Heart left ventricle (tissue), 16 donors: ENCODE data around the gene TRRAP. TPM values are rescaled to one million over a fixed set of nuclear protein-coding genes. Genes with fewer than 3 reads are reported as not detected.

Source experiments
- ATAC-seq, 4 donors: fragments of 200-7000 bp; cut with Tn5 transposase; one replicate each; pipeline ENCODE4 v1.9.1; 2020 to 2022; ENCODE audit warnings: moderate library complexity in 4 of 4, mild to moderate bottlenecking in 3 of 4, moderate number of reproducible peaks in 1 of 4
- DNase-seq, 5 donors: peaks; one replicate each; pipeline ENCODE4 v3.0.0-alpha.2; 2020
- H3K27ac ChIP-seq, 12 donors: fragments of 200-600 bp; sonication (generic) in 4 of 12; one replicate each; pipeline versions ENCODE4 v1.5.0 to v1.8.0; 2016 to 2022; ENCODE audit warnings: mild to moderate bottlenecking in 2 of 12
- H3K27me3 ChIP-seq, 9 donors: fragments of 200-600 bp; sonication (generic) in 2 of 9; one replicate each; pipeline versions ENCODE4 v1.5.1 to v1.8.0; 2016 to 2022; ENCODE audit warnings: mild to moderate bottlenecking in 3 of 9
- H3K36me3 ChIP-seq, 9 donors: fragments of 200-600 bp; sonication (generic) in 2 of 9; one replicate each; pipeline versions ENCODE4 v1.5.0 to v1.8.0; 2018 to 2022; ENCODE audit warnings: mild to moderate bottlenecking in 2 of 9
- H3K4me1 ChIP-seq, 12 donors: fragments of 200-600 bp; sonication (generic) in 4 of 12; one replicate each; pipeline versions ENCODE4 v1.5.0 to v1.8.0; 2016 to 2022; ENCODE audit warnings: mild to moderate bottlenecking in 3 of 12
- H3K4me3 ChIP-seq, 12 donors: fragments of 200-600 bp; sonication (generic) in 4 of 12; one replicate each; pipeline versions ENCODE4 v1.5.0 to v1.8.0; 2017 to 2022; ENCODE audit warnings: mild to moderate bottlenecking in 9 of 12, moderate library complexity in 4 of 12
- H3K9me3 ChIP-seq, 12 donors: fragments of 200-600 bp; sonication (generic) in 4 of 12; one replicate each; pipeline versions ENCODE4 v1.5.0 to v1.8.0; 2016 to 2022; ENCODE audit warnings: mild to moderate bottlenecking in 1 of 12
- POLR2A ChIP-seq, 2 donors: fragments of 450-650 bp; IDR thresholded peaks; one replicate each; pipeline ENCODE4 v1.6.1; 2017; ENCODE audit warnings: antibody characterized with exemption in 2 of 2, mild to moderate bottlenecking in 2 of 2, moderate library complexity in 2 of 2
- WGBS, 4 donors: extraction: QIAGEN DNeasy Blood & Tissue Kit in 2 of 4; methylation state at CpG; one replicate each; pipeline versions ENCODE4 v1.1.5 to v1.1.7; 2013 to 2018; 5-methylcytosine and 5-hydroxymethylcytosine counted together
- intact Hi-C, 10 donors: fragments of 100-400 bp; cut with DNase I; formaldehyde crosslinking; loops; one replicate each; pipeline versions ENCODE4 v1.11.1 to v1.14.2; 2022
- polyA plus RNA-seq, 2 donors: library from polyadenylated mRNA; stranded (reverse); fragments of 200-250 nt; gene quantifications; one replicate each; pipeline ENCODE4 v1.2.3, GENCODE V29; 2013
- total RNA-seq, 9 donors: library from RNA; depleted of rRNA in 2 of 9; stranded (reverse); fragments of >200 nt in 2 of 9; fragmentation: NEBNext Ultra II Directional in 3 of 9; extraction: Animal tissue kit (Norgen Biotek cat#: 25700) in 3 of 9; gene quantifications; one replicate each; pipeline versions ENCODE4 v1.1.0 to v1.2.4, GENCODE V29; 2016 to 2023
- TF ChIP-seq, protein P1 (sequence below), 12 donors: fragments of 200-600 bp; sonication (generic) in 4 of 12; IDR thresholded peaks; one replicate each; pipeline versions ENCODE4 v1.5.0 to v1.8.0; 2018 to 2022; ENCODE audit warnings: antibody characterized with exemption in 12 of 12, mild to moderate bottlenecking in 5 of 12
- donor health status: ischemic (EF 13 %, LVEDD 7.1; RV severe dilation, severe dysfunction).
- donor health status: healthy with polysubstance abuse.
- donor health status: DM: no; HTN: yes; CAD: no.
- donor health status: DM: no; HTN: no; CAD: no.
- donor health status: ischemic (EF 25% LVEDD 6.9; RV normal size, moderate dysfunction).
- donor health status: ischemic (EF 25% LVEDD 5.7; RV mildly dilated, moderate dysfunction).
- donor health status: healthy.
- donor health status: DM: yes; HTN: yes; CAD: no.
- donor health status: ischemic (EF 35%, LVEDD 5.7; RV mildly dilated, moderate dysfunction).
- donor health status: nonischemic (EF 11% LVEDD 7.7; RV severe dilation, severe dysfunction).
- donor health status: DM: yes; HTN: yes; CAD: no.
- donor health status: PGD.
- donor health status: ischemic (EF 29% LVEDD 5.4; RV normal size, mild dysfunction).
- donor health status: nonischemic (EF 23%, LVEDD 6.1; RV moderate dilation, normal function).

Gene TRRAP
- total and polyA plus RNA-seq, 11 donors: 9.2 to 29.6 (median 21.6) TPM

DNA sequence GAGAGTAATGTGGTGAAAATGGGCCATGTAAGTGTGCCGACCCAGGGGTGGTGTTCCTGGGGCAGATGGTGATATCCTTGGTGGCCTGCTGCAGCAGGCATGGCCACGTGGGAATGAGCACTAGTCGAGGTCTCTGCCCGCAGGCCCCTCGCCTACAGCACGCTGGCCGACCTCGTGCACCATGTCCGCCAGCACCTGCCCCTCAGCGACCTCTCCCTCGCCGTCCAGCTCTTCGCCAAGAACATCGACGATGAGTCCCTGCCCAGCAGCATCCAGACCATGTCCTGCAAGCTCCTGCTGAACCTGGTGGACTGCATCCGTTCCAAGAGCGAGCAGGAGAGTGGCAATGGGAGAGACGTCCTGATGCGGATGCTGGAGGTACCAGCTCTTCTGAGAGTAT is 30.3 kb downstream of the TRRAP start:
- DNase-seq (peak in 1 of 5 donors; percentile 63), ATAC-seq (no peak)
- Histone ChIP-seq H3K4me1 (peaks cover 0 to 14% (median 0%) of the 10 kb centered on the region in 12 donors), H3K27ac (no peak overlapping the region), H3K9me3 (no peaks in the 10 kb centered on the region), H3K4me3 (no peak overlapping the region), H3K36me3 (peaks cover 0 to 100% (median 99%) of the 10 kb centered on the region in 9 donors), H3K27me3 (no peaks in the 10 kb centered on the region)
- WGBS, 4 donors: 88 to 94% (median 91%) methylated on average over 19 of the region's 19 CpGs
- no peak for TF ChIP-seq POLR2A (IDR thresholded peaks at IDR 0.05)
- TF ChIP-seq, protein P1, sequence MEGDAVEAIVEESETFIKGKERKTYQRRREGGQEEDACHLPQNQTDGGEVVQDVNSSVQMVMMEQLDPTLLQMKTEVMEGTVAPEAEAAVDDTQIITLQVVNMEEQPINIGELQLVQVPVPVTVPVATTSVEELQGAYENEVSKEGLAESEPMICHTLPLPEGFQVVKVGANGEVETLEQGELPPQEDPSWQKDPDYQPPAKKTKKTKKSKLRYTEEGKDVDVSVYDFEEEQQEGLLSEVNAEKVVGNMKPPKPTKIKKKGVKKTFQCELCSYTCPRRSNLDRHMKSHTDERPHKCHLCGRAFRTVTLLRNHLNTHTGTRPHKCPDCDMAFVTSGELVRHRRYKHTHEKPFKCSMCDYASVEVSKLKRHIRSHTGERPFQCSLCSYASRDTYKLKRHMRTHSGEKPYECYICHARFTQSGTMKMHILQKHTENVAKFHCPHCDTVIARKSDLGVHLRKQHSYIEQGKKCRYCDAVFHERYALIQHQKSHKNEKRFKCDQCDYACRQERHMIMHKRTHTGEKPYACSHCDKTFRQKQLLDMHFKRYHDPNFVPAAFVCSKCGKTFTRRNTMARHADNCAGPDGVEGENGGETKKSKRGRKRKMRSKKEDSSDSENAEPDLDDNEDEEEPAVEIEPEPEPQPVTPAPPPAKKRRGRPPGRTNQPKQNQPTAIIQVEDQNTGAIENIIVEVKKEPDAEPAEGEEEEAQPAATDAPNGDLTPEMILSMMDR (IDR thresholded peaks at IDR 0.05): no peak
- intact Hi-C loops: no loop called here

DNA sequence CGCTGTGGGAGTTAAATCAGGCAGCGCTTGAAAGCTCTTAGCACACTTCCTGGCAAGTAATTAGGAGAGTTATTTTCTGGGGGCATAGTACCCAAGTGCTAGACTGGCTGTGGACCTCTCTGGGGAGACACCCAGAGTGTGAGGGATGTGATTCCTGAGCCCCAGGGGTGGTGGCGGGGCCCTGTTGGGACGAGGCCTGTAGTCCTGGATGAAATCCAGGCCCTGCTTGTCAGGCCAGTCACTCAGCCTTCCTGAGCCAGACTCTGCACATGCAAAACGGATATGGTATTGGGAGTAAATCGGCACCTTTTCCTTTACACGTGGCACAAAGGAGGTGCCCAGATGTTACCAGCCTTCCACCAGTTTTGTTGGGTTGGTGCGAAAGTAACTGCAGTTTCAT is 31.2 kb downstream of the TRRAP start:
- 58 to 78% (median 66%) methylated on average over 8 of the region's 8 CpGs for WGBS, 4 donors

DNA sequence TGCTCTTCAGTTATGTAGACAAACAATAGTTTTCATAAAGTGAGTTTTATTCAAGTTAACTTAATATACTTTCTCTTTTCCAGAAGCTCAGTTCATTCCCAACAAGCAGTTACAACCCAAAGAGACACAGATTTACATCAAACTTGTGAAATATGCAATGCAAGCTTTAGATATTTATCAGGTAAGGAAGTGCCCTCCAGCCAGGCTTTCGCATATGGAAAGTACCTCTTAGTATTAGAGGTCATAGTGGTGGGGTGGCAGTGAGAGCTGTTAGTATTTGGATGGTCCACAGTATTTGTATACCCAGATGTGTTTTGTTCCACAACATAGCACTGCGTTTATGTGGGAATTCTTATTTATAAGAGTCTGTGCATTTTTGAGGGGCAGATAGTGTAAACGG is 32.1 kb downstream of the TRRAP start:
- no peak for TF ChIP-seq POLR2A (IDR thresholded peaks at IDR 0.05)
- TF ChIP-seq, protein P1 (IDR thresholded peaks at IDR 0.05): no peak
- WGBS, 4 donors: 87 to 93% (median 91%) methylated on average over 3 of the region's 3 CpGs
- Histone ChIP-seq H3K27me3 (no peaks in the 10 kb centered on the region), H3K4me3 (no peak overlapping the region), H3K36me3 (peaks cover 0 to 100% (median 97%) of the 10 kb centered on the region in 9 donors), H3K9me3 (no peaks in the 10 kb centered on the region), H3K4me1 (peaks cover 0 to 14% (median 0%) of the 10 kb centered on the region in 12 donors), H3K27ac (no peak overlapping the region)
- ATAC-seq (no peak), DNase-seq (no peak)
- intact Hi-C loops: no loop called here

More for the DNA sequence above, 31.2 kb downstream of the TRRAP start:
- H3K4me1 ChIP-seq: peaks cover 0 to 14% (median 0%) of the 10 kb centered on the region in 12 donors
- H3K9me3 ChIP-seq: no peaks in the 10 kb centered on the region
- intact Hi-C loops: no loop called here
- ATAC-seq (peak; percentile 47 to 79 (median 70)), DNase-seq (peak in 2 of 5 donors; percentile 43 to 53)
- H3K27ac ChIP-seq: no peak overlapping the region
- H3K4me3 ChIP-seq: no peak overlapping the region
- H3K27me3 ChIP-seq: no peaks in the 10 kb centered on the region
- TF ChIP-seq POLR2A (IDR thresholded peaks at IDR 0.05): no peak
- TF ChIP-seq, protein P1 (IDR thresholded peaks at IDR 0.05): no peak
- peaks cover 0 to 100% (median 99%) of the 10 kb centered on the region in 9 donors for H3K36me3 ChIP-seq

DNA sequence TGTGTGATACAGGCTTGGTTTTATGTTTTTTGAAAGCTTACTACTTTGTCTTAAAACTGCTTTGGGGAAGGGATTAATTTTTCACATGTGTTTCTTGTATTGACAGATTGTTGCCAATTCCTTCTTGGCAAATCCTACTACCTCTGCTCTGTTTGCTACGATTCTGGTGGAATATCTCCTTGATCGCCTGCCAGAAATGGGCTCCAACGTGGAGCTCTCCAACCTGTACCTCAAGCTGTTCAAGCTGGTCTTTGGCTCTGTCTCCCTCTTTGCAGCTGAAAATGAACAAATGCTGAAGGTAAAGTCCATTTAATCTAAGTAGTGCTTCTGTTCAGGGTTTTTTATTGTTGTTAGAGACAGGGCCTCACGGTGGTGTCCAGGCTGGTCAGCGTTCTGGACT is 33.6 kb downstream of the TRRAP start:
- TF ChIP-seq, protein P1 (IDR thresholded peaks at IDR 0.05): no peak
- 60 to 70% (median 66%) methylated on average over 5 of the region's 5 CpGs for WGBS, 4 donors
- Histone ChIP-seq H3K27me3 (no peaks in the 10 kb centered on the region), H3K4me1 (peaks cover 0 to 14% (median 0%) of the 10 kb centered on the region in 12 donors), H3K4me3 (no peak overlapping the region), H3K36me3 (peaks cover 0 to 100% (median 97%) of the 10 kb centered on the region in 9 donors), H3K27ac (no peak overlapping the region), H3K9me3 (no peaks in the 10 kb centered on the region)
- ATAC-seq (no peak), DNase-seq (no peak)
- intact Hi-C loops: no loop called here
